HepG2 (cell line): ENCODE data around the gene ICAM5. TPM values are rescaled to one million over a fixed set of nuclear protein-coding genes. Genes with fewer than 3 reads are reported as not detected.

Experiments
- ASH2L ChIP-seq: fragments of 300-600, 200-600 bp; sonication (generic); IDR thresholded peaks from 2 replicates; pipeline ENCODE4 v1.7.0; 2017; ENCODE audit warnings: low read depth, mild to moderate bottlenecking, moderate library complexity, mixed read lengths, low read length; ENCODE audit not compliant: insufficient read length
- IRF1 ChIP-seq: sonication (generic); formaldehyde crosslinking; IDR thresholded peaks from 2 replicates; pipeline ENCODE4 v1.4.0; 2020; ENCODE audit warnings: low read depth, mild to moderate bottlenecking, missing genetic modification reagents
- PATZ1 ChIP-seq: sonication (generic); formaldehyde crosslinking; IDR thresholded peaks from 2 replicates; pipeline ENCODE4 v1.4.0; 2020; ENCODE audit warnings: missing genetic modification reagents
- SKIL ChIP-seq: sonication (generic); formaldehyde crosslinking; IDR thresholded peaks from 2 replicates; pipeline ENCODE4 v1.8.0; 2022; ENCODE audit warnings: missing genetic modification reagents, mild to moderate bottlenecking, moderate library complexity, borderline replicate concordance
- ZBTB2 ChIP-seq: sonication (generic); formaldehyde crosslinking; IDR thresholded peaks from 2 replicates; pipeline ENCODE4 v1.8.0; 2022; ENCODE audit warnings: low read depth, missing genetic modification reagents
- ZNF318 ChIP-seq: sonication (generic); formaldehyde crosslinking; IDR thresholded peaks from 2 replicates; pipeline ENCODE4 v1.4.0; 2020; ENCODE audit warnings: mild to moderate bottlenecking, missing genetic modification reagents
- ZNF44 ChIP-seq: sonication (generic); formaldehyde crosslinking; IDR thresholded peaks from 2 replicates; pipeline ENCODE4 v1.5.1; 2020; ENCODE audit warnings: mild to moderate bottlenecking, missing genetic modification reagents
- ZNF513 ChIP-seq: sonication (generic); formaldehyde crosslinking; conservative IDR thresholded peaks from 2 replicates; pipeline ENCODE4 v1.5.0; 2020; ENCODE audit warnings: missing genetic modification reagents
- ZNF746 ChIP-seq: sonication (generic); formaldehyde crosslinking; IDR thresholded peaks from 2 replicates; pipeline ENCODE4 v1.8.0; 2022; ENCODE audit warnings: mild to moderate bottlenecking, missing genetic modification reagents
- ZNF788 ChIP-seq: sonication (generic); formaldehyde crosslinking; IDR thresholded peaks from 2 replicates; pipeline ENCODE4 v1.5.0; 2020; ENCODE audit warnings: mild to moderate bottlenecking, missing genetic modification reagents, borderline replicate concordance
- polyA plus RNA-seq, 8 experiments: library from polyadenylated mRNA; depleted of rRNA in 3 of 8; stranded (reverse) in 7 of 8; unstranded in 1 of 8; fragments of >200 nt; fragmentation: Illumina TruSeq in 4 of 8; extraction: Trizol in 4 of 8; gene quantifications; 2 replicates each; pipeline versions ENCODE4 v1.2.1 to v1.2.3, GENCODE V29; 2011 to 2016; ENCODE audit warnings: low read depth in 4 of 8, missing spikeins in 1 of 8, mixed read lengths in 1 of 8; ENCODE audit not compliant: insufficient read depth in 1 of 8
- total RNA-seq, 5 experiments: library from RNA; depleted of rRNA; stranded (reverse); fragments of >200 nt; fragmentation: Illumina TruSeq; extraction: Trizol; gene quantifications; 2 replicates each; pipeline ENCODE4 v1.2.3, GENCODE V29; 2016; ENCODE audit warnings: low read depth in 1 of 5

The ICAM5 gene
- total and polyA plus RNA-seq, 2 of the 13 experiments (the other 11 are each of a cell fraction or from before 2014, with no cell fraction given), result 0.46 to 1.6 TPM

GRCh38 chr19:10334588-10335351 lies 45.0 kb downstream of the ICAM5 start (continued):
- TF ChIP-seq ZBTB2 (CRISPR knock-in tag), result no peak
- no peak; the same call in 1 of the 2 replicates for TF ChIP-seq PATZ1 (CRISPR knock-in tag)
- no peak for TF ChIP-seq ZNF746 (CRISPR knock-in tag)
- no peak for TF ChIP-seq ASH2L
- no peak for TF ChIP-seq ZNF44 (CRISPR knock-in tag)
- TF ChIP-seq SKIL (CRISPR knock-in tag), result no peak
- TF ChIP-seq ZNF513 (CRISPR knock-in tag), result no peak
- no peak for TF ChIP-seq ZNF318 (CRISPR knock-in tag)
- TF ChIP-seq IRF1 (CRISPR knock-in tag), result no peak
- TF ChIP-seq ZNF788 (CRISPR knock-in tag), result peak; percentile 74; the same call in 1 of the 2 replicates
